Head of caudate nucleus (tissue), 42 donors: ENCODE measurements around the gene TMBIM4.
A peak's percentile ranks its signal among the peaks of the same experiment; 100 is the strongest.

Source experiments
- DNase-seq, 42 donors: peaks; one replicate each; pipeline versions ENCODE4 v3.0.0 to v3.0.0-alpha.2; 2020 to 2021; ENCODE audit warnings: mixed read lengths in 7 of 42
- intact Hi-C: fragments of 100-400 bp; cut with DNase I; formaldehyde crosslinking; loops from one replicate; pipeline ENCODE4 v1.15.0; 2022

Gene TMBIM4

GRCh38 chr12:66149702-66150398 is 19.9 kb downstream of the TMBIM4 start:
- intact Hi-C loops: no loop called here

DNA sequence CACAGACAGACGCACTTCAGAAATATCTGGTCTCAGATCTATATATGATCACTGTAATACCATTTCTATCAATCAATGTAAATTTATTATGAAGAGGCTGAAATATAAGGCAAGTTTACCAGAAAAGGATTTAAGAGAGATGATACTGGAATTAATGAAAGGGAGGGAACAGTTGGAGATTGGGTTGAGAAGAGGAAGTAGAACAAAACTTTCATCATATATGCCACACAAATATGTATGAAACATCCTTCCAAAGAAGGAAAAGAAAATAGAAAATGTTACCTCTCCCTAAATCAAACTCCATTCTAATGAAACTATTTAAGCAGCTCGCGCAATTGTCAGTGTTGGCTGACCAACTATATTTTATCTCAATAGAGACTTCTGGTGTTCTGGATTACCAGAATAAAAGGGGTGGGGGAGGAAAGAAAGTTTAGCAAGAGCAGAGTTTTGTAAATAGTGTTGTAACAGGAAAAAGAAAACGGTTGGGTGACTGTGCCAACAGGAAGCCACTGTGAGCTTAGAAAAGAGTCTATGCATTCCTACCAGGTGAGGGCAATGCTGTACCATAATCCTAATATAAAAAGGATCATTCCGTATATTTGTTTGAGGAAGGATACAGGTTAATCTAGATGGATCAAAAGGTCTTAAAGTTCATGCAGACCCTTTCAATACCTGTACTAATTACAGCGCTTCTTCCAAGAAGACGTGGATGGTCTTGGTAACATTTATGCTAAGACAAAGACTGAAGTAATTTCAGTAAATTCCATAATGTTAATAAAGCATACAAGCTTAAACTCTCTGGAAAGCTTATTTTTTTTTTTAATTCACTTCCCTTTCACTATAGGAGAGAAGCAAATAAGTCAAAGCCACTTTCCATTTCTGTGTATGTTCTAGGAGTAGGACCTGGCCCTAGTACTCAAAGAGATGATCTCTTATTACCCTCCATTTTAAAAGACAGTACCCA is 24.7 kb downstream of the TMBIM4 start:
- intact Hi-C loops: no loop called here
- peak in 6 of 42 donors; percentile 13 to 45 (median 18) for DNase-seq

More at GRCh38 chr12:66149702-66150398, 19.9 kb downstream of the TMBIM4 start:
- peak in 1 of 42 donors; percentile 41 for DNase-seq

DNA sequence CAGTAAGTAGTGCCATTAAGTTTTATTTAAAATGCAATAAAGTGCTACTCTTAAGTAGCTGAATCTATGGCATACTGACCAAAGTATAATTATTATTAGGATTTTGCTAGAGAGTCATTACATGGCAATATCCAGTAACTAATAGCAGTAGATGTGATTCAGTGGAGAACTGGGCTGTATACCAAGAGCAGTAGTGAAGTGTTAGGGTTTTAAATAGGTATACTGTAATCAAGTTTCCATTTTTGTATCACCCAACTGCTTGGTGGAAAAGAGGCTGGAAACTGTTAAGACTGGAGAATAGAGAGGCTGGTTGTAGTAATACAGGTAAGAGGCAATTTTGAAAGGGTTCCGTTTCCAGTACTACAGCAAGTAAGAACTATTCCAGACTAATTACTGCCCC is 25.9 kb downstream of the TMBIM4 start:
- intact Hi-C loops: no loop called here
- DNase-seq: no peak

DNA sequence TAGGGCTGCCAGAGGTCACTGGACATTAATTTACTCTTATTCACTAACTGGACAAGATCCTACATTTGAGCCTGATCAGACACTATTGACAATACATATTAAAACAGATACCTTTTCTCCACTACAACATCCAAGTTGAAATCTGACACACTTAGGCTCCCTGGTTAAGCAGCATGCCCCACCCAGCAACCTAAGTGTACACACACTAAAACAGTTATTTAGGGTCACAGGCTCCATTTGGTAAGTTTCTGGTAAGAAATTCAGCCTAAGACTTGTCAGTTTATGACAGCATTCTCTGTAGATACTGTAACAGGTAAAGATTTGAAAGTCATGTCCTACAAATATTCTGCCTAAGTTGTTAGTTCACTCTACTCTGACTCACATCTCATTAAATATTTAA is 27.0 kb downstream of the TMBIM4 start:
- DNase-seq: no peak
- intact Hi-C loops: no loop called here

DNA sequence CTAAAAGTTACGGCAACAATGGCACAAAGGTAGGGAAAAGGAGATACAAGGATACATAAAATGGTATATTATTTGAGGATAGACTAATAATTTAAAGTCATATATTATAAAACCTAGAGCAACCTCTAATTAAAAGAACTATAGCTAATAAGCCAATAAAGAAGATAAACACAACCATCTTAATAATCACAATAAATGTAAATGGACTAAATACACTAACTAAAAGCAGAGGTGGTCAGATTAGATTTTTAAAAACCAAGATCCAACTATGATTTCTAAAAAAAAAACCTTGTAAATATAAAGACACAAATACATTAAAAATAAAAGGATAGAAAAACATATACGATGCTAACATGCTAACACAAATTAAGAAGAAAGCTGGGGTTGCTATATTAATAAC is 28.5 kb downstream of the TMBIM4 start:
- DNase-seq: no peak
- intact Hi-C loops: no loop called here

- no peak for DNase-seq
- intact Hi-C loops: no loop called here
Observed at GRCh38 chr12:66140731-66141130, 29.1 kb downstream of the TMBIM4 start.

DNA sequence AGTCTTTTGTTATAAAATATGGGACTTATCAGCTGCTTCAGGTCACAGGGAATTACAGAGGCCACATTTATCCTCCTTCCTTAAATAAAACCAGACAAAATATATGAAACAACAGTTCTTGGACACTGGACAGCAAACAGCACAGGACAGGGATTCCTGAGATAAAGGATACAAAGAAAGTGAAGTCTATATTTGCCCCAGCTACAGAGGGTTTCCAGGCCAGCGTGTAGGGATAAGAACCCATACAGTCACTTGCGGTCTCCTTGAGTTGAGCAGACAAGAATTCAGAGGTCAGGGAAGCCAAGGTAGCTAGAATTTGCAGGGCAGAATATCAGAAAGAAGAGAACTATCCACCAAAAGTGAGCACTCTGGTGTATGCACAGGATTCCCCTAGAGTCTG is 30.5 kb downstream of the TMBIM4 start:
- DNase-seq: no peak
- intact Hi-C loops: no loop called here

GRCh38 chr12:66137937-66138336 is 31.9 kb downstream of the TMBIM4 start:
- no peak for DNase-seq
- intact Hi-C loops: no loop called here

DNA sequence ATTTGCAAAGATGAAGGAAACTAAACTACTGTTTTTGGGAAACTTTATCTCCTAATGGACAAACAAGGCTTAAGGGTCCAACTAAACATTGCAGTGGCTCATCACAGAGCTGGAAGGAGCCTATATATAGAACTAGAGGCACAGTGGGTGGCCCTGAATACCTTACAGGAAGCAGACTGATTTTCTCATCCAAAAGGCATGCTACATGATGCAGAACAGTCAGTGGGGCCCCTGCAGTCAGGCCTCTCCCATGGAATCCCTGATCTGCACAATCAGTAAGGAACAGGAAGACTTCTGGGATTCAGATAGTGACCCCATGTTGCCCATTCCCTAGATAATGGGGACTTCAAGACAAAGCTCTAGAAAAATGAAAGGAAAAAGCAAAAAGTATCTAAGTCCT is 37.4 kb downstream of the TMBIM4 start:
- DNase-seq: no peak
- intact Hi-C loops: no loop called here

DNA sequence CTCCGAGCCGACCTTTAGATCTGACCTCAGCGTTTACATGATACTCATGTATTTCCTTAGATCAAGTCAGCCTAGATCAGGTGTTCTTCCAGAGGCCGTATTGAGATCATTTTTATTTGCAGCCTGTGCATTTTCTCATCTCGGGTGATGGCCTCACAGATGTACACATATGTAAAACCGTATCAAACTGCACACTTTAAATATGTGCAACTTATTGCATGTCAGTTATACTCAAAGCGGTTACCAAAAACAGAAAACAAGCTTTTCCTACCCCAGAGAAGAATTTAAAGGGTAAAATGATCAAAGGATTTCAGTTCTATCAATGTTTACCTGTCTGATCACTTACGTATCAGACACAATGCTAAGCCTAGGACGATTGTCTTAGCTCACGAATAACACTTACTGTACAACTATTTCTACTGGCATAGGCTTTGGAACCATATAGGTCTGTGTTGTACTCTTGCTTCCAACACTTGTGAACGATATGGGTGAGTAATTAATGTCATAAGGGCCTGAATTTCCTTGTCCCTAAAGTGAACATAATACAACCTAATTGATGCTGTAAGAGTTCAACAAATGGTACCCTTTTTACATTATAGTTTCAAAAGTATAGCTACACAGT is 38.6 kb downstream of the TMBIM4 start:
- intact Hi-C loops: no loop called here

GRCh38 chr12:66130267-66131066 is 39.3 kb downstream of the TMBIM4 start, which contains the start of gene LLPH:
Gene LLPH, minus strand, starts transcription at chr12:66130750. Its CDS starts 1,644 bp downstream, at chr12:66129106.
- intact Hi-C loops: no loop called here
- peak; percentile 81 to 95 (median 90) for DNase-seq

More for the DNA sequence above, 38.6 kb downstream of the TMBIM4 start:
- no peak for DNase-seq

DNA sequence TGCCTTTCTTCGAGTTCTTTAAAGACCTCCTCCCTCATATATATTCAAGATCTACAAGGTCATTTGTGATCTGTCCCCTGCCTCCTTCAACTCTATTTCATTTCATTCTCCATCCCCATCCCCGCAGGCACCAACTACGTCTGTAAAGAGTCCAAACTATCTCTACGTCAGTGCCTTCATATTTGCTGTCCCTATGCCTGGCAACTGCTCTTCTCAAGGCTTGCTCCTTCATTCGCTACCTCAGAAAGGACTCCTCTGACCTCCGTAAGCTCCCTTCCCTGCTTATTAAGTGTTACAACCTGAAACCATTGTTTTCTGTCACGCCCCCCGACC is 39.9 kb downstream of the TMBIM4 start:
- DNase-seq: peak in 1 of 42 donors; percentile 15
- intact Hi-C loops: no loop called here

DNA sequence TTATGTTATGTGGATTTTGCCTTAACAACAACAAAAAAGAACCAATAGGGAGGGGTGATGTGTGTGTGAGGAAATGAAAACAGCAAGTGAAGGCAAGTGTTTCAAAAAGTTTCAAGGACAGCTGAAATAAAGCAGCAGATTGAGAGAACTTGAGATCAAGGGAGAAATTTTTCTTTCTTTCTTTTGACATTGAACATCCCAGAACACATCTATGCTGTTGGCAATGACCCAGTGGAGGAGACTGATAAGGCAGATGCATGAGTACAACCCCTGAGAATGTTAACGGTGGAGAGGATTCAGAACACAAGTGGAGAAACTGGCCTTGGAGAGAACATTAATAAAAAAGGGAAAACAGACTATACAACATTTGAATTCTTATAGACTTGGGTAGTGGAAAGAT is 42.1 kb downstream of the TMBIM4 start:
- DNase-seq: no peak
- intact Hi-C loops: no loop called here

DNA sequence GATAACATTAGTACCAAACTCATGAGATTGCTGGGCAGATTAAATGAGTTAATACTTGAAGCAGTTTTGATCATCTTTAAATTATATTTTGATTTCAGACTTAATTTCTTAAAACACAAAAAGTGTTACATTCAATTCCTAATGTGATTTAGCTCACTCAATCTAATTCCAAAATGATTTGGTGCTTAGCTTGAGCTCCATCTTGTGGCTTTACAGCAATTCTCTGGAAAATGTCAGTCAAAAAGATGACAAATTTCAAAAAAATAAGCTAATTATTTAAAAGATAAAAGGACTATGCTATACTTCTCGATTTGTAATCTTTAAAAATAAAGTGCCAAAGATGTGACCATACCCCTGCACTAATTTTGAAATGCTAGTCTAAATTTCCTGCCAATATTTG is 49.3 kb downstream of the TMBIM4 start:
- no peak for DNase-seq
- intact Hi-C loops: no loop called here

DNA sequence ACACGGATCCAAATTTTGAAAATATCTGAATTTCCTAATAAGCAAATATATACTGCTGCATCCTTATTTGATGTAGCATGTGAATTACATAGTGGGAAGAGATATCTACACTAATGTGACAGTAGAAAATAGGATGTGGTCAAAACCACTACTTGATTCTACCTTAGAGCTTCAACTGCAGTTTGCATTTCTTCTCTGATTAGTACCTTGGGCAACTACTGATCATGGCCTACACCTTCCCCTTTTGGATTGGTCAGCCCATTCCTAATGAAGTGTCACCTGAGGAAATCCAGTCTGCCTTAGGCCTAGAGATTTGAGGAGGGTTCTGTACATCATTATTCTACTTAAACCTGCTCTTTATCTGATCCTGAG is 49.9 kb downstream of the TMBIM4 start:
- intact Hi-C loops: no loop called here
- no peak for DNase-seq

DNA sequence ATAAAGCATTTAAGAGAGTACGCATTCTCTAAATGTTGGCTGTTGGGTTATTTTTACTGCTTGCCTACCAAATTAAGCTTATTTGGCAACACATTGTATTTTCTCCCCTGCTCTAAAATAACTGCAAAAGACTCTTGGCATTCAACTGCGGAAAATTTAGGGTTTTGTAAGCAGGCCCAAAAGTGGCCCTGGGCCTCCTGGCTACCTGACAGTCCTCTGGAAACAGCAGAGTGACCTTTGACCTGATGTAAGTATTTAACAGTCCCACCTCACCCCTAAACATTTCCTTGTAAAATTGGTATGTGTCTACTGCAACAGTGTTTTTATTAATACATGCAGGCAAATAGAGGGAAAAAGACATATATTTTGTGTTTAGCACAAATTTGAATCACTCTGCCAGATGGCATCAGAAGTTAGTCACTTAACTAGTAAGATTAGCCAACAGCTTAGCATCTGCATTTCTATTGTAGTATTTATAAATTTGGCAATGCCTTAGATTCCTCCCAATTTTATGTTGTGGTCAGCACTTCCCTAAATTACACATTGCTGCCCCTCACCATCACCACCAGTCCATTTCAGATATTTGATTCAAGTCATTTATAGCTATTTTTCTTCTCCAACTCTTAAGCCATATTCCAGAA is 50.4 kb downstream of the TMBIM4 start:
- intact Hi-C loops: no loop called here
- DNase-seq: no peak

DNA sequence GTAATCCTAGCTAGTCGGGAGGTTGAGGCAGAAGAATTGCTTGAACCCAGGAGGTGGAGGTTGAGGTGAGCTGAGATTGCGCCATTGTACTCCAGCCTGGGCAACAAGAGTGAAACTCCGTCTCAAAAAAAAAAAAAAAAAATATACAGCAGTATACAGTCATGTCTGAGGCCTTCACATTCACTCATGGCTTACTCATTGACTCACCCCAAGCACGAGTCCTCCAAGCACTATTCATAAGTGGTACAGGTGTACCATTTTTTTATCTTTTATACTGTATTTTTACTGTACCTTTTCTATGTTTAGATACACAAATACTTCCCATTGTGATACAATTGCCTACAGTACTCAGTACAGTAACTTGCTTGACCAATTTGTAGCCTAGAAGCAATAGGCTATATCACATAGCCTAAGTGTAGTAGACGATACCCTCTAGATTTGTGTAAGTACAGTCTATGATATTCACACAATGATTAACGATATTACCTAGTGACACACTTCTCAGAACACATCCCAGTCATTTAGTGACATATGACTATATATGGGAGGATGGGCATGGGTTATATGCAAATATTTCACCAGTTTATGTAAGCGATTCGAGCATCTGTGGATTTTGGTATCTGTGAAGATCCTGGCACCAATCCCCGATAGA is 51.4 kb downstream of the TMBIM4 start:
- no peak for DNase-seq
- intact Hi-C loops: no loop called here

DNA sequence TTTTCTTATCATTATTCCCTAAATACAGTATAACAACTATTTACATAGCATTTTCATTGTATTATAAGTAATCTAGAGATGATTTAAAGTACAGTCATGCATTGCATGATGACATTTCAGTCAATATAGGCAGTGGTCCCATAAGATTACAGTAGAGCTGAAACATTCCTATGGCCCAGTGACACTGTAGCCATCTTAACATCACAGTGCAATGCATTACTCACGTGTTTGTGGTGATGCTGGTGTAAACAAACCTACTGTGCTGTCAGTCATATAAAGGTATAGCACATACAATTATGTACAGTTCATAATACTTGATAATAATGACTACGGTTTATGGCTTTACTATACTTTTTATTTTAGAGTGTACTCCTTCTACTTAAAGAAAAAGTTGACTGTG is 52.6 kb downstream of the TMBIM4 start:
- intact Hi-C loops: no loop called here
- DNase-seq: no peak
